Fibroblast of skin of right quadriceps (primary cell): ENCODE results near the gene SPATA25.
"Not testable (repeated sequence)": the region's sequence is repeated elsewhere in the genome, so short reads cannot be mapped to it uniquely, and the experiment has no call there.

Experiments
- DNase-seq: peaks from one replicate; pipeline ENCODE4 v3.0.0-alpha.2; 2013

The SPATA25 gene

GRCh38 chr20:45892049-45892825 lies 4.8 kb upstream of the SPATA25 start:
- DNase-seq = peak; percentile 8

GRCh38 chr20:45890985-45891983 lies 3.9 kb upstream of the SPATA25 start, which contains the start of the genes CTSA and NEURL2:
CTSA (plus strand) TSS chr20:45891335; CDS start chr20:45891569, 234 bp downstream.
NEURL2 (minus strand) TSS chr20:45891208; CDS start chr20:45890991, 217 bp downstream.
- peak; percentile 92 for DNase-seq

- peak; percentile 78 for DNase-seq
Measured at GRCh38 chr20:45890077-45890984, 2.9 kb upstream of the SPATA25 start.

DNA sequence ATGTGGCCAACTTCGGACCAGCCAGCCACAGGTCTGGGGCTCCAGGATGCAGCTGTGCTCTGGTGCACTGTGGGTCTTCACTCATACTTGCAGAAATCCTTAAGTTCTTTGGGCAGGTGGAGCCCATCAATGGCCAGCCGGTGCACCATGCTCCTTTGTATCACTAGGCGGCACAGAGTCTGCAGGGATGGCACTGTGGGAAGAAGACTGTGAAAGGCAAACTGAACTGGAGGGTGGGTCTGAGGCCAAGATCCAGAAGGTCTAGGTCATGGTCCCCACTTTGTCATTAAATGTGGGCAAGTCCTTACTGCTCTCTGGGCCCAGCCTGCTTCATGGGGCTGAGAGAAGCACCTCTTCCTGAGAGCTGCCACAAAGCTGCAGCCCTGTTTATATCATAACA lies 1.3 kb upstream of the SPATA25 start:
- no peak for DNase-seq

DNA sequence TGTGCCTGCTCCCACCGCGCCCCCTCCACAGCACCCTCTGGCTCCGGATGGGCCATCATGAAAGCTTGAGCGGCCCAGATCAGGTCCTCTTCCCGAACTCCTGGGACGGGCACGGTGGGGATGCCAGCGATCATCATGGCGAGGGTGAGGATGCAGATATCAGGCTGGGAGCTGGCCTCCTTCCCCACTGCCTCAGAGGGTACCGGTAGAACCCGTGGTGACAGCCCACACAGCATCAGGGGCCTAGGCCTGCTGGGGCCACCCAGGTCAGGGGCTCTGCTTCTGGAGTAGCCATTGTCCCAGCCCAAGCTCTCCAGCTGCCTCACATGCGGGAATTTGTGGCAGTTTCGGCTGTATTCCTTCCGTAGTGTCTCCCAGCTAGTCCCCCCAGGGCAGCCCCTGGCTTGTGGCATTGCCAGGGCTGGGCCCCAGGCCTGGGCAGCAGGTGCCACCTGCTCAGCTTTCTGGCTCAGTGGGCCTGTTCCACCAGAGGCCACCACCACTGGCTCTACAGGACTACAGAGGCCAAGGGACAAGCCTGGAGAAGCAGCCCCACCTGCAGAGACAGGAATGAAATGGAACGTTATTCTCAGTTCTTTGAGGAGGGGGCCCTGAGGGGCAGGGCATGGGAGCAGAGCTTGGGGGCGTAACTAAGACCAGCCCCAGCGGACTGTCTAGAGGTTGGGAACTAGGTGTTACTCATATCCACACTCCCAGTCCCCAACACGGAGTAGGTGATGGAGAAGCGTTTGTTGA lies 654 bp downstream of the SPATA25 start:
- DNase-seq = no peak

GRCh38 chr20:45883100-45883469 lies 4.3 kb downstream of the SPATA25 start:
- DNase-seq = no peak

DNA sequence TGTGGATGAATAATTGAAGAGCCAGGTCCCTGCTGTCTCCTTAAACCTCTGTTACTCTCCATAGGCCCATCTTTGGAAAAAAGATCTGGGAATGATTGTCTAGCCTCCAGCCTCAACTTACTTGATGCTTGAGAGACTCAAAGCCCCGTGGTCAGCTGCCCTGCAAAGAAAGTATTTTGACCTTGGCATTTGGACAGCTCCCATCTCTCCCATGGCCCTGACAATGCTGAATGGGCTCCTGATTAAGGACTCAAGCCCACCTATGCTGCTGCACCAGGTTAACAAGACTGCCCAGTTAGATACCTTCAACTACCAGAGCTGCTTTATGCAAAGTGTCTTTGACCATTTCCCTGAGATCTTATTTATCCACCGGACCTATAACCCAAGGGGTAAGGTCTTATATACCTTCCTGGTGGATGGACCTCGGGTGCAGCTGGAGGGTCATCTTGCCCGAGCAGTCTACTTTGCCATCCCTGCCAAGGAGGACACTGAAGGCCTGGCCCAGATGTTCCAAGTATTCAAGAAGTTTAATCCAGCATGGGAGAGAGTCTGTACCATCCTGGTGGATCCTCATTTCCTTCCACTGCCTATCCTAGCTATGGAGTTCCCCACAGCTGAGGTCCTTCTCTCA lies 4.8 kb downstream of the SPATA25 start:
- no peak for DNase-seq

GRCh38 chr20:45880988-45881788 lies 6.2 kb downstream of the SPATA25 start, which contains the start of gene ZSWIM1:
ZSWIM1 (plus strand) TSS chr20:45881227; CDS start chr20:45882593, 1,366 bp downstream.
- peak; percentile 99 for DNase-seq

DNA sequence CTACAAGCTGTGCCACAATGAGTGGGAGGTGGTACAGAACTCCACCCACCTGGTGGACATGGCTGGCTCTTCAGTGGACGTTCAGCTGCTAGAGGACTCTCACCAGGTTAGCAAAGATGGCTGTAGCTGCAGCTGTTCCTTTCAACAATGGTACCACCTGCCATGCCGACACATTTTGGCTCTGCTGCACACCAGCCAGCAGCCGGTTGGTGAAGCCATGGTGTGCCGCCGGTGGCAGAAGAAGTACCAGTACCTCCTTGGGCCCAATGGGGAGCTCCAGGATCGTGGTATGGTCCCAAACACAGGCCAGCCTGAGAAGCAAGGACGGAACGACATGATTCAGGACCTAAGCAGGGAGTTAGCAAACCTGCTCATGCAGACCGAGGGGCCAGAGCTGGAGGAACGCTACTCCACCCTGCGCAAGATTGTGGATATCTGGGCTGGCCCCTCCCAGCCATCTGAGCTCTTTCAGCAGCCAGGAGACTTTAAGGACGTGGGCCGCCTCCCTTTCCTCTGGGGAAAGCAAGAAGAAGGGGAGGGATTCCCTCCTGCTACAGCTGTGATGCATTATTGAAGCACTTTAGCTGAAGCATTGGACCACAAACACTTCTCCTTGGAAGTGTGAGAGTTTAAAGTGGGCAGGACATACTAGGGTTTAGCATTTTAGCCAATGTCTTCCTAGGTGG lies 9.2 kb downstream of the SPATA25 start:
- DNase-seq = no peak

GRCh38 chr20:45874576-45874975 lies 12.8 kb downstream of the SPATA25 start:
- DNase-seq = no peak

GRCh38 chr20:45874104-45874481 lies 13.3 kb downstream of the SPATA25 start:
- not testable (repeated sequence) for DNase-seq

- DNase-seq = no peak
Measured at GRCh38 chr20:45873409-45874103, 13.9 kb downstream of the SPATA25 start.

- DNase-seq = no peak
Measured at GRCh38 chr20:45872626-45873025, 14.8 kb downstream of the SPATA25 start.

DNA sequence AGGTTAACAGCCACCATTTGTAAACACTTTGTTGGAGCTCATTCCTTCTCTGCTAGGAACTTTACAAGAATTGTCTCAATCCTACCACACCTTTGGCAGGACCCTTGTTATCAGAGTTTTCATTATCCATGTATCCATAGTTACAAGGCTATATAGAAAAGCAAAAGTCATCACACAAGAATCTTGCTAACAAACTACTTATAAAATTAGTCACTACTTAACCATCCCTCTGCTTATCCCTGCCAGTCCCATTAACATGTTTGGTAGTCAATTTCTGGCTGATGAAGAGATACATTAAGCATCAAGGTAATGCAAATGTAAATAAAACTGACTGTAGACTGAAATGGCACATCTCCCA lies 19.6 kb downstream of the SPATA25 start:
- DNase-seq = peak; percentile 75

- DNase-seq = no peak
Measured at GRCh38 chr20:45867136-45867818, 20.1 kb downstream of the SPATA25 start.

DNA sequence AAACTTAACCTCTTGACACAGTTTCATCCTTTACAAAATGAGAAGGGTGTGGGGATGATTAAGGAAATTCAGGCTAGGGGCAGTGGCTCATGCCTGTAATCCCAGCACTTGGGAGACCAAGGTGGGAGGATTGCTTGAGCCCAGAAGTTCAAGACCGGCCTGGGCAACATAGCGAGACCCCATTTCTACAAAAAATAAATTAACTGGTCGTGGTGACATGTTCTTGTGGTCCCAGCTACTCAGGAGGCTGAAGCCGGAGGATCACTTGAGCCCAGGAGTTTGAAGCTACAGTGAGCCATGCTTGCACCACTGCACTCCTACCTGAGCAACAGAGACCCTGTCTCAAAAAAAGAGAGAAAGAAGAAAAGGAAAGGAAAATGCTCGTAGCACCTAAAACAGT lies 21.0 kb downstream of the SPATA25 start:
- DNase-seq = no peak

GRCh38 chr20:45863543-45864470 lies 23.6 kb downstream of the SPATA25 start:
- no peak for DNase-seq
